Measurements from ENCODE around the gene PLEKHA8.

Gene PLEKHA8

GRCh38 chr7:30148426-30148825 is 120.2 kb downstream of the PLEKHA8 start:
- DNase-seq = no peak

- DNase-seq = peak; percentile 21
These were observed 120.8 kb downstream of the PLEKHA8 start for GRCh38 chr7:30148951-30149459.

- no peak for DNase-seq
These were observed 121.5 kb downstream of the PLEKHA8 start for GRCh38 chr7:30149640-30150272.

GRCh38 chr7:30150711-30151110 is 122.5 kb downstream of the PLEKHA8 start:
- no peak for DNase-seq

GRCh38 chr7:30154111-30154587 is 125.9 kb downstream of the PLEKHA8 start:
- no peak for DNase-seq

GRCh38 chr7:30155481-30155880 is 127.3 kb downstream of the PLEKHA8 start:
- no peak for DNase-seq

- peak; percentile 21 for DNase-seq
These were observed 129.0 kb downstream of the PLEKHA8 start for GRCh38 chr7:30157204-30157603.

GRCh38 chr7:30159163-30159562 is 131.0 kb downstream of the PLEKHA8 start:
- no peak for DNase-seq

GRCh38 chr7:30159698-30160143 is 131.5 kb downstream of the PLEKHA8 start:
- DNase-seq = peak; percentile 29

- no peak for DNase-seq
These were observed 132.1 kb downstream of the PLEKHA8 start for GRCh38 chr7:30160329-30160728.

- no peak for DNase-seq
These were observed 133.9 kb downstream of the PLEKHA8 start for GRCh38 chr7:30162133-30162532.

- DNase-seq = peak; percentile 15
These were observed 134.5 kb downstream of the PLEKHA8 start for GRCh38 chr7:30162622-30163124.

- DNase-seq = peak; percentile 21
These were observed 135.2 kb downstream of the PLEKHA8 start for GRCh38 chr7:30163231-30163894.

- DNase-seq = no peak
These were observed 136.4 kb downstream of the PLEKHA8 start for GRCh38 chr7:30164567-30164966.

GRCh38 chr7:30165590-30165989 is 137.4 kb downstream of the PLEKHA8 start:
- DNase-seq = no peak

- DNase-seq = no peak
These were observed 138.1 kb downstream of the PLEKHA8 start for GRCh38 chr7:30166155-30166840.

- no peak for DNase-seq
These were observed 138.6 kb downstream of the PLEKHA8 start for GRCh38 chr7:30166841-30167235.

GRCh38 chr7:30167901-30168300 is 139.7 kb downstream of the PLEKHA8 start:
- DNase-seq = no peak

- no peak for DNase-seq
These were observed 140.8 kb downstream of the PLEKHA8 start for GRCh38 chr7:30168835-30169573.

- DNase-seq = no peak
These were observed 141.4 kb downstream of the PLEKHA8 start for GRCh38 chr7:30169579-30169978.

GRCh38 chr7:30170476-30171205 is 142.4 kb downstream of the PLEKHA8 start:
- no peak for DNase-seq

Data from stimulated activated CD4-positive, alpha-beta T cell treated with anti-CD3 and anti-CD28 coated beads, Interleukin-15, amount 100 ng/mL, for 24 hours (primary cell).